LNCaP clone FGC (cell line): ENCODE data around the gene ECI2.

Experiments used
- DNase-seq: peaks from one replicate; pipeline ENCODE4 v3.0.0-alpha.2; 2011; ENCODE audit warnings: low read depth
- H3K4me3 ChIP-seq: 2 replicates; pipeline ENCODE4 v1.5.1; 2011; ENCODE audit warnings: mild to moderate bottlenecking, low read depth, low read length, control low read depth
- CTCF ChIP-seq: IDR thresholded peaks from 2 replicates; pipeline ENCODE4 v1.5.1; 2012; ENCODE audit warnings: mild to moderate bottlenecking; ENCODE audit not compliant: control insufficient read depth, insufficient read depth; ENCODE audit errors: extremely low read depth

Gene ECI2

GRCh38 chr6:4134841-4135664, at the start of gene ECI2:
Gene ECI2, minus strand, starts transcription at chr6:4135575. Its CDS starts 15 bp downstream, at chr6:4135560.
- no peak for TF ChIP-seq CTCF
- DNase-seq = no peak
- H3K4me3 ChIP-seq = peak within 1 kb of the TSS; percentile 80

GRCh38 chr6:4180652-4181255, 45.4 kb upstream of the ECI2 start:
- DNase-seq = peak; percentile 23
- no peak for TF ChIP-seq CTCF
- H3K4me3 ChIP-seq = no peak overlapping the region

- no peak for DNase-seq
Measured at GRCh38 chr6:4179960-4180651, 44.7 kb upstream of the ECI2 start.

GRCh38 chr6:4178737-4179333, 43.5 kb upstream of the ECI2 start:
- peak; percentile 7 for DNase-seq
- no peak overlapping the region for H3K4me3 ChIP-seq
- no peak for TF ChIP-seq CTCF

More at GRCh38 chr6:4179960-4180651, 44.7 kb upstream of the ECI2 start:
- H3K4me3 ChIP-seq = no peak overlapping the region
- no peak for TF ChIP-seq CTCF

GRCh38 chr6:4176907-4177306, 41.5 kb upstream of the ECI2 start:
- TF ChIP-seq CTCF = no peak
- H3K4me3 ChIP-seq = no peak overlapping the region
- no peak for DNase-seq

GRCh38 chr6:4174042-4174441, 38.7 kb upstream of the ECI2 start:
- TF ChIP-seq CTCF = no peak
- H3K4me3 ChIP-seq = no peak overlapping the region
- DNase-seq = no peak
